K562 (cell line): ENCODE data around the gene PHLDB3. TPM values are rescaled to one million over a fixed set of nuclear protein-coding genes. Genes with fewer than 3 reads are reported as not detected.
A peak's percentile ranks its signal among the peaks of the same experiment; 100 is the strongest.

ENCODE experiments used
- ATAC-seq: fragments of 200-7000 bp; cut with Tn5 transposase; 3 replicates; pipeline ENCODE4 v1.9.1; 2020; ENCODE audit warnings: moderate library complexity
- BruUV-seq: library from RNA; stranded (reverse); fragments of 400-500 nt; replicated peaks from 2 replicates; lab custom pipeline; 2021; lab: Mats Ljungman, UMichigan
- CTCF ChIA-PET: fragments of 300-600 bp; formaldehyde crosslinking; extraction: SDS; loops from one replicate; lab custom pipeline; 2021; ENCODE audit warnings: low intra/inter-chr PET ratio; lab: Yijun Ruan, JAX
- POLR2A ChIA-PET: fragments of 300-600, 350-650 bp; sonication (Branson Sonifier 250); formaldehyde crosslinking; extraction: SDS; loops from one replicate; lab custom pipeline; 2021; ENCODE audit warnings: antibody characterized with exemption, inconsistent platforms; lab: Yijun Ruan, JAX
- DNase-seq, 4 experiments: peaks; one replicate each; pipeline versions ENCODE4 v3.0.0 to v3.0.0-alpha.2; 2011 to 2018; ENCODE audit warnings: low spot score in 3 of 4, mixed read lengths in 3 of 4; ENCODE audit errors: extremely low read depth in 1 of 4
- FAIRE-seq: peaks from 2 replicates; lab custom pipeline; 2011; peaks lifted over from hg19 to GRCh38; lab: Jason Lieb, UNC
- H2AFZ ChIP-seq: 2 replicates; pipeline ENCODE4 v1.6.0; 2011; ENCODE audit warnings: low read depth, low read length, control low read depth, inconsistent platforms
- H3K27ac ChIP-seq: fragments of 200-600 bp; 3 replicates; pipeline ENCODE4 v1.8.0; 2011; ENCODE audit warnings: low read depth, mild to moderate bottlenecking, control low read depth, inconsistent platforms, low read length, moderate library complexity, mixed read lengths; ENCODE audit errors: extremely low read depth
- H3K27me3 ChIP-seq, 2 experiments: fragments of 300-600 bp in 1 of 2; 2 replicates in 1 of 2; 3 replicates in 1 of 2; pipeline versions ENCODE4 v1.6.0 to v1.8.0; 2011; ENCODE audit warnings: inconsistent platforms in 2 of 2, low read length in 2 of 2, mild to moderate bottlenecking in 1 of 2, mixed read lengths in 1 of 2, moderate library complexity in 1 of 2; ENCODE audit not compliant: control insufficient read depth in 2 of 2, insufficient read depth in 2 of 2
- H3K36me3 ChIP-seq: fragments of 300-600 bp; 3 replicates; pipeline ENCODE4 v1.8.0; 2011; ENCODE audit warnings: mild to moderate bottlenecking, low read length, inconsistent platforms; ENCODE audit not compliant: control insufficient read depth, insufficient read depth
- H3K4me1 ChIP-seq, 2 experiments: fragments of 200-600 bp in 1 of 2; replicated peaks in 1 of 2; 2 replicates in 1 of 2; 3 replicates in 1 of 2; pipeline versions ENCODE4 v1.5.1 to v1.8.0; 2011; ENCODE audit warnings: inconsistent platforms in 2 of 2, low read length in 2 of 2, mild to moderate bottlenecking in 1 of 2, mixed read lengths in 1 of 2, moderate library complexity in 1 of 2; ENCODE audit not compliant: control insufficient read depth in 2 of 2, insufficient read depth in 2 of 2
- H3K4me2 ChIP-seq: 2 replicates; pipeline ENCODE4 v1.6.1; 2011; ENCODE audit warnings: low read length, control low read depth, inconsistent platforms, mixed read lengths; ENCODE audit not compliant: insufficient read depth
- H3K4me3 ChIP-seq: fragments of 200-600 bp; sonication (generic), shearing (Covaris generic); 2 replicates; pipeline ENCODE4 v1.5.1; 2016; ENCODE audit warnings: control low read depth, inconsistent platforms
- H3K79me2 ChIP-seq: fragments of 200-600 bp; 3 replicates; pipeline ENCODE4 v1.8.0; 2011; ENCODE audit warnings: low read length, inconsistent platforms; ENCODE audit not compliant: control insufficient read depth, insufficient read depth
- H3K9ac ChIP-seq, 2 experiments: 2 replicates each; pipeline versions ENCODE4 v1.6.0 to v1.6.1; 2011; ENCODE audit warnings: low read depth in 2 of 2, low read length in 2 of 2, control low read depth in 1 of 2, inconsistent platforms in 1 of 2, mild to moderate bottlenecking in 1 of 2, mixed read lengths in 1 of 2; ENCODE audit not compliant: insufficient read depth in 1 of 2
- H3K9me1 ChIP-seq: one replicate; pipeline ENCODE4 v1.6.0; 2011; ENCODE audit warnings: inconsistent platforms, mild to moderate bottlenecking, low read length, moderate library complexity; ENCODE audit not compliant: control insufficient read depth, insufficient read depth
- H3K9me3 ChIP-seq: replicated peaks from 2 replicates; pipeline ENCODE4 v1.5.1; 2011; ENCODE audit warnings: low read depth, low read length, inconsistent platforms; ENCODE audit not compliant: control insufficient read depth, insufficient read depth
- H4K20me1 ChIP-seq: replicated peaks from 2 replicates; pipeline ENCODE4 v1.6.1; 2011; ENCODE audit warnings: low read length, inconsistent platforms, mixed read lengths; ENCODE audit not compliant: control insufficient read depth, insufficient read depth
- ARID1B ChIP-seq: fragments of 450-650 bp; IDR thresholded peaks from 2 replicates; pipeline ENCODE4 v1.6.1; 2016; ENCODE audit warnings: antibody characterized with exemption, mild to moderate bottlenecking, inconsistent platforms
- FOXJ3 ChIP-seq: sonication (generic); formaldehyde crosslinking; IDR thresholded peaks from 2 replicates; pipeline ENCODE4 v1.4.0; 2020; ENCODE audit warnings: mild to moderate bottlenecking, missing genetic modification reagents
- KDM1A ChIP-seq, 2 experiments: fragments of 450-650 bp; IDR thresholded peaks; 2 replicates each; pipeline ENCODE4 v1.6.1; 2016; ENCODE audit warnings: mild to moderate bottlenecking in 2 of 2
- MAFG ChIP-seq: fragments of 450-650 bp; conservative IDR thresholded peaks from 2 replicates; pipeline ENCODE4 v1.6.1; 2016; ENCODE audit warnings: missing genetic modification characterization, missing compliant biosample characterization
- MAFK ChIP-seq: IDR thresholded peaks from 2 replicates; pipeline ENCODE4 v1.6.1; 2011; ENCODE audit warnings: low read length, improper control_type of control experiment
- NELFE ChIP-seq: IDR thresholded peaks from 2 replicates; pipeline ENCODE4 v1.6.1; 2011; ENCODE audit warnings: mild to moderate bottlenecking; ENCODE audit not compliant: insufficient read depth, insufficient read length
- PHF20 ChIP-seq: fragments of 450-650 bp; IDR thresholded peaks from 2 replicates; pipeline ENCODE4 v1.6.1; 2018; ENCODE audit not compliant: partially characterized antibody
- SMARCA4 ChIP-seq: fragments of 450-650 bp; IDR thresholded peaks from 2 replicates; pipeline ENCODE4 v1.6.1; 2016
- WGBS: fragments of 100-300 bp; shearing (Covaris generic); methylation state at CpG from one replicate; pipeline ENCODE4 v1.1.6; 2016; ENCODE audit warnings: low coverage, mixed read lengths; ENCODE audit not compliant: insufficient coverage; ENCODE audit errors: missing lambda C conversion rate; 5-methylcytosine and 5-hydroxymethylcytosine counted together
- in situ Hi-C: fragments of 300-500 bp; cut with MboI; formaldehyde crosslinking; loops from 4 replicates; pipeline ENCODE4 v1.15.0; 2018; ENCODE audit warnings: inconsistent platforms, mixed read lengths
- intact Hi-C: fragments of 100-400 bp; cut with micrococcal nuclease; formaldehyde crosslinking; loops from 2 replicates; pipeline ENCODE4 v1.14.2; 2022
- polyA plus RNA-seq, 8 experiments: library from polyadenylated mRNA; depleted of rRNA in 4 of 8; stranded (reverse) in 5 of 8; unstranded in 3 of 8; fragments of >200 nt; fragmentation: Nextera tagmentation in 2 of 8; fragmentation: Illumina TruSeq in 1 of 8; extraction: Ambion mirVana in 2 of 8; extraction: Trizol in 1 of 8; gene quantifications; 2 replicates each; pipeline versions ENCODE4 v1.2.1 to v1.2.3, GENCODE V29; 2011 to 2014; ENCODE audit warnings: inconsistent platforms in 1 of 8, missing spikeins in 1 of 8
- total RNA-seq, 7 experiments: library from RNA; depleted of rRNA in 6 of 7; stranded (reverse); fragments of >200 nt in 6 of 7; fragmentation: Illumina TruSeq in 2 of 7; extraction: Trizol in 2 of 7; gene quantifications; 2 replicates each; pipeline versions ENCODE4 v1.2.1 to v1.2.3, GENCODE V29; 2011 to 2021; ENCODE audit warnings: low replicate concordance in 1 of 7
- TF ChIP-seq, protein P1 (sequence below): fragments of 250-450 bp; sonication (Bioruptor Pico); IDR thresholded peaks from 2 replicates; pipeline ENCODE4 v1.4.0; 2020
- TF ChIP-seq, protein P2 (sequence below): sonication (generic); formaldehyde crosslinking; IDR thresholded peaks from 2 replicates; pipeline ENCODE4 v1.8.0; 2022; ENCODE audit warnings: mild to moderate bottlenecking, low read depth, missing genetic modification reagents
- TF ChIP-seq, protein P3 (sequence below), 2 experiments: fragments of 450-650 bp in 1 of 2; sonication (generic) in 1 of 2; formaldehyde crosslinking in 1 of 2; IDR thresholded peaks in 1 of 2; conservative IDR thresholded peaks in 1 of 2; 2 replicates each; pipeline versions ENCODE4 v1.6.1 to v1.8.1; 2016 to 2023; ENCODE audit warnings: mild to moderate bottlenecking in 2 of 2, moderate library complexity in 2 of 2, inconsistent platforms in 1 of 2, missing genetic modification reagents in 1 of 2

PHLDB3 gene
- total and polyA plus RNA-seq, 9 of the 15 experiments (the other 6 are each of a cell fraction or from before 2014, with no cell fraction given), result 0.04 to 23.5 (median 3.9) TPM

DNA sequence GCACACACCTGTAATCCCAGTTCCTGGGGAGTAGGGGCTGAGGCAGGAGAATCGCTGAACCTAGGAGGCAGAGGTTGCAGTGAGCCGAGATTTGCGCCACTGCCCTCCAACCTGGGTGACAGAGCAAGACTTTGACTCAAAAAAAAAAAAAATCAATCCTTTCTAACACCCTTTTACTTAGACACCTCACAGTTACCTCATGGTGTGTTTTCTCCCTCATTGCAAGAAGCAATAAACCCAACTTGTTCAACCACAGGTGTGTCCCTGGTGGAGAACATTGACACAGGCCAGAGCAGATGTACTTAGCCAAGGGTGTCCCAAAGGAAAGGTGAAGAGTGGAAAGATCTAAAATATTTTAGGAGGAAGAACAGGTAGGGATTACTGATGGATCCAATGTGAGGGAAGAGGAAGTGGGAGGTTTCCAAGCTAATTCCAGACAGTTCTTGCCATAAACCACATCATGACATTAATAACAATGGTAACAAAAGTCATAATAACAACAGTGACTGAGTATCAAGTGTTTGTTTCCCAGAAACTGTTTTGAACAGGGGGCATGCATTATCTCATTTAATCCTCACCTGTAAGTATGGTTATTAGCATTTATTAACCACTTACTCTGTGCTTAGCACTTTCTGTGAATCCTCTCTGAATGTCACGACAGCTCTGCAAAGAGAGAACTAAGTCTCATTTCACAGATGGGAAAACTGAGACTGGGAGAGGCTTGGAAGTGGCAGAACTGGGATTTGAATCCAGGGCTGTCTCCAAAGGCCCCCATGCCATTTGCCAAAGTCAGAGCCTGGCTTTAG lies 36.0 kb downstream of the PHLDB3 start (continued):
- TF ChIP-seq, protein P1, sequence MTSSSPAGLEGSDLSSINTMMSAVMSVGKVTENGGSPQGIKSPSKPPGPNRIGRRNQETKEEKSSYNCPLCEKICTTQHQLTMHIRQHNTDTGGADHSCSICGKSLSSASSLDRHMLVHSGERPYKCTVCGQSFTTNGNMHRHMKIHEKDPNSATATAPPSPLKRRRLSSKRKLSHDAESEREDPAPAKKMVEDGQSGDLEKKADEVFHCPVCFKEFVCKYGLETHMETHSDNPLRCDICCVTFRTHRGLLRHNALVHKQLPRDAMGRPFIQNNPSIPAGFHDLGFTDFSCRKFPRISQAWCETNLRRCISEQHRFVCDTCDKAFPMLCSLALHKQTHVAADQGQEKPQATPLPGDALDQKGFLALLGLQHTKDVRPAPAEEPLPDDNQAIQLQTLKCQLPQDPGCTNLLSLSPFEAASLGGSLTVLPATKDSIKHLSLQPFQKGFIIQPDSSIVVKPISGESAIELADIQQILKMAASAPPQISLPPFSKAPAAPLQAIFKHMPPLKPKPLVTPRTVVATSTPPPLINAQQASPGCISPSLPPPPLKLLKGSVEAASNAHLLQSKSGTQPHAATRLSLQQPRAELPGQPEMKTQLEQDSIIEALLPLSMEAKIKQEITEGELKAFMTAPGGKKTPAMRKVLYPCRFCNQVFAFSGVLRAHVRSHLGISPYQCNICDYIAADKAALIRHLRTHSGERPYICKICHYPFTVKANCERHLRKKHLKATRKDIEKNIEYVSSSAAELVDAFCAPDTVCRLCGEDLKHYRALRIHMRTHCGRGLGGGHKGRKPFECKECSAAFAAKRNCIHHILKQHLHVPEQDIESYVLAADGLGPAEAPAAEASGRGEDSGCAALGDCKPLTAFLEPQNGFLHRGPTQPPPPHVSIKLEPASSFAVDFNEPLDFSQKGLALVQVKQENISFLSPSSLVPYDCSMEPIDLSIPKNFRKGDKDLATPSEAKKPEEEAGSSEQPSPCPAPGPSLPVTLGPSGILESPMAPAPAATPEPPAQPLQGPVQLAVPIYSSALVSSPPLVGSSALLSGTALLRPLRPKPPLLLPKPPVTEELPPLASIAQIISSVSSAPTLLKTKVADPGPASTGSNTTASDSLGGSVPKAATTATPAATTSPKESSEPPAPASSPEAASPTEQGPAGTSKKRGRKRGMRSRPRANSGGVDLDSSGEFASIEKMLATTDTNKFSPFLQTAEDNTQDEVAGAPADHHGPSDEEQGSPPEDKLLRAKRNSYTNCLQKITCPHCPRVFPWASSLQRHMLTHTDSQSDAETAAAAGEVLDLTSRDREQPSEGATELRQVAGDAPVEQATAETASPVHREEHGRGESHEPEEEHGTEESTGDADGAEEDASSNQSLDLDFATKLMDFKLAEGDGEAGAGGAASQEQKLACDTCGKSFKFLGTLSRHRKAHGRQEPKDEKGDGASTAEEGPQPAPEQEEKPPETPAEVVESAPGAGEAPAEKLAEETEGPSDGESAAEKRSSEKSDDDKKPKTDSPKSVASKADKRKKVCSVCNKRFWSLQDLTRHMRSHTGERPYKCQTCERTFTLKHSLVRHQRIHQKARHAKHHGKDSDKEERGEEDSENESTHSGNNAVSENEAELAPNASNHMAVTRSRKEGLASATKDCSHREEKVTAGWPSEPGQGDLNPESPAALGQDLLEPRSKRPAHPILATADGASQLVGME (CRISPR knock-in tag), result no peak
- TF ChIP-seq MAFK (no peak), SMARCA4 (no peak)

DNA sequence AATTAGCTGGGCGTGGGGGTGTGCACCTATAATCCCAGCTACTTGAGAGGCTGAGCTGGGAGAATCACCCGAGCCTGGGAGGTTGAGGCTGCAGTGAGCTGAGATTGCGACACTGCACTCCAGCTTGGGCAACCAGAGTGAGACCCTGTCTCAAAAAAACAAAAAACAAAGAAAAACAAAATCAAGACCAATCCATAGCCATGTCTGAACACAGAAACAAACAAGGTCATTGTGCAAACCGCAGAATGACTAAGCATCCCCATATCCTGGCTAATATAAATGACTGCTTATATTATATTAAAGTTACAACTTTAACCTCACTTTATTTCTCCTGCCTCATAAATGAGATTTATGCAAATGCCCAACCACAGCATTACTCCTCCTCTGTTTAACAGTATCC lies 36.8 kb downstream of the PHLDB3 start:
- intact Hi-C loops, result no loop called here
- no peak for ATAC-seq
- Histone ChIP-seq H3K9ac (no peak overlapping the region), H3K4me3 (no peak overlapping the region), H3K9me1 (no peaks in the 10 kb centered on the region), H3K79me2 (no peaks in the 10 kb centered on the region), H3K4me1 (peaks cover 19 to 23% of the 10 kb centered on the region in 2 experiments), H2AFZ (peak overlapping the region; percentile 22; the same call in 1 of the 2 replicates), H3K4me2 (no peak overlapping the region), H3K9me3 (no peaks in the 10 kb centered on the region), H4K20me1 (no peaks in the 10 kb centered on the region), H3K27me3 (no peaks in the 10 kb centered on the region), H3K36me3 (no peaks in the 10 kb centered on the region), H3K27ac (no peak overlapping the region)
- no peak for FAIRE-seq
- BruUV-seq, result no TSS peak
- in situ Hi-C loops, result no loop called here
- ChIA-PET POLR2A (interaction anchor here (0.6 kb wide), 1 partner anchor 143 kb away, joined by 3 read pairs; no protein-coding TSS in a partner anchor), CTCF (no interaction called here)
- 44% methylated on average over 4 of the region's 4 CpGs for WGBS
- DNase-seq, result no peak
- TF ChIP-seq, protein P2, sequence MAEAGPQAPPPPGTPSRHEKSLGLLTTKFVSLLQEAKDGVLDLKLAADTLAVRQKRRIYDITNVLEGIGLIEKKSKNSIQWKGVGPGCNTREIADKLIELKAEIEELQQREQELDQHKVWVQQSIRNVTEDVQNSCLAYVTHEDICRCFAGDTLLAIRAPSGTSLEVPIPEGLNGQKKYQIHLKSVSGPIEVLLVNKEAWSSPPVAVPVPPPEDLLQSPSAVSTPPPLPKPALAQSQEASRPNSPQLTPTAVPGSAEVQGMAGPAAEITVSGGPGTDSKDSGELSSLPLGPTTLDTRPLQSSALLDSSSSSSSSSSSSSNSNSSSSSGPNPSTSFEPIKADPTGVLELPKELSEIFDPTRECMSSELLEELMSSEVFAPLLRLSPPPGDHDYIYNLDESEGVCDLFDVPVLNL (CRISPR knock-in tag), result no peak
- no peak for TF ChIP-seq NELFE
- peak; percentile 77 for TF ChIP-seq MAFG (tag)
- TF ChIP-seq ARID1B, result peak; percentile 54
- peak; percentile 2 for TF ChIP-seq PHF20
- TF ChIP-seq, protein P3, sequence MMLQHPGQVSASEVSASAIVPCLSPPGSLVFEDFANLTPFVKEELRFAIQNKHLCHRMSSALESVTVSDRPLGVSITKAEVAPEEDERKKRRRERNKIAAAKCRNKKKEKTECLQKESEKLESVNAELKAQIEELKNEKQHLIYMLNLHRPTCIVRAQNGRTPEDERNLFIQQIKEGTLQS (IDR thresholded peaks at IDR 0.05), result peak; percentile 41; the same call in 1 of the 2 replicates
- TF ChIP-seq, protein P3 (CRISPR knock-in tag; conservative IDR thresholded peaks at IDR 0.05), result no peak
- TF ChIP-seq KDM1A (IDR thresholded peaks at IDR 0.05), result peak in 1 of 2 experiments; percentile 39; a peak in 2 of 4 replicates
- TF ChIP-seq FOXJ3 (CRISPR knock-in tag), result no peak
